Lung (tissue), 12 donors: Measurements from ENCODE around the gene RASGRP3. TPM values are rescaled to one million over a fixed set of nuclear protein-coding genes. Genes with fewer than 3 reads are reported as not detected.

Source experiments
- ATAC-seq: fragments of 200-7000 bp; cut with Tn5 transposase; one replicate; pipeline ENCODE4 v1.9.1; 2020; ENCODE audit warnings: moderate number of reproducible peaks; ENCODE audit not compliant: insufficient read depth, low FRiP score
- DNase-seq, 3 donors: peaks; one replicate each; pipeline ENCODE4 v3.0.0-alpha.2; 2013 to 2017
- H3K27ac ChIP-seq, 2 donors: one replicate each; pipeline ENCODE4 v1.5.1; 2013; ENCODE audit warnings: mild to moderate bottlenecking in 2 of 2, moderate library complexity in 2 of 2, control low read depth in 1 of 2, inconsistent platforms in 1 of 2, low read depth in 1 of 2, low read length in 1 of 2
- H3K27me3 ChIP-seq, 3 donors: one replicate each; pipeline ENCODE4 v1.5.1; 2013; ENCODE audit warnings: low read length in 2 of 3; ENCODE audit not compliant: control insufficient read depth in 3 of 3, insufficient read depth in 3 of 3
- H3K36me3 ChIP-seq, 4 donors: one replicate each; pipeline ENCODE4 v1.5.1; 2013; ENCODE audit warnings: low read length in 4 of 4, mild to moderate bottlenecking in 1 of 4, moderate library complexity in 1 of 4; ENCODE audit not compliant: control insufficient read depth in 4 of 4, insufficient read depth in 4 of 4
- H3K4me1 ChIP-seq, 5 donors: one replicate each; pipeline ENCODE4 v1.5.1; 2013; ENCODE audit warnings: low read length in 5 of 5, mild to moderate bottlenecking in 2 of 5, moderate library complexity in 1 of 5; ENCODE audit not compliant: control insufficient read depth in 5 of 5, insufficient read depth in 5 of 5
- H3K4me3 ChIP-seq: one replicate; pipeline ENCODE4 v1.5.1; 2013; ENCODE audit warnings: mild to moderate bottlenecking, control low read depth, moderate library complexity
- H3K9ac ChIP-seq, 2 donors: one replicate each; pipeline ENCODE4 v1.5.1; 2013; ENCODE audit warnings: low read length in 2 of 2, control low read depth in 1 of 2; ENCODE audit not compliant: insufficient read depth in 1 of 2
- H3K9me3 ChIP-seq, 4 donors: one replicate each; pipeline ENCODE4 v1.5.1; 2013; ENCODE audit warnings: low read length in 3 of 4, mild to moderate bottlenecking in 1 of 4, moderate library complexity in 1 of 4; ENCODE audit not compliant: control insufficient read depth in 4 of 4, insufficient read depth in 3 of 4
- WGBS, 2 donors: extraction: QIAGEN DNeasy Blood & Tissue Kit; methylation state at CpG; one replicate each; pipeline ENCODE4 v1.1.7; 2013; 5-methylcytosine and 5-hydroxymethylcytosine counted together
- polyA plus RNA-seq, 2 donors: library from polyadenylated mRNA; stranded (reverse); fragments of 200-250 nt; gene quantifications; one replicate each; pipeline ENCODE4 v1.2.1, GENCODE V29; 2013
- total RNA-seq, 2 donors: library from RNA; depleted of rRNA in 1 of 2; stranded (reverse); fragments of >200 nt in 1 of 2; gene quantifications; one replicate each; pipeline ENCODE4 v1.2.1, GENCODE V29; 2014 to 2021
- TF ChIP-seq, protein P1 (sequence below): IDR thresholded peaks from 2 replicates; pipeline ENCODE4 v1.5.1; 2012; ENCODE audit warnings: mild to moderate bottlenecking; ENCODE audit errors: control extremely low read depth, extremely low read depth
- donor health status: control.
- donor health status: control.
- donor health status: Bipolar disorder and iron deficiency.
- donor health status: healthy.
- donor health status: DM: yes; HTN: yes; CAD: no.

Gene RASGRP3
- total and polyA plus RNA-seq, 4 donors, result 3.6 to 36.6 (median 10.5) TPM

DNA sequence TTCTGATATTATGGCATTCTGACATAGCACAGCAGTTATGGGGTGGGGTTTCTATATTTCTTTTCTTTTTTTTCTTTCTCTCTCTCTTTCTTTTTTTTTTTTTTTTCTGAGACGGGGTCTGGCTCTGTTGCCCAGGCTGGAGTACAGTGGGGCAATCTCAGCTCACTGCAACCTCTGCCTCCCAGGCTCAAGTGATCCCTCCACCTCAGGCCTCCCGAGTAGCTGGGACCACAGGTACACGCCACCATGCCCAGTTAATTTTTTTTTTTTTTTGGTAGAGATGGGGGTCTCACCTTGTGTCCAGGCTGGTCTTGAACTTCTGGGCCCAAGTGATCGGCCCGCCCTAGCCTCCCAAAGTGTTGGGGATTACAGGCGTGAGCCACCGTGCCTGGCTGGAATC is 130.2 kb downstream of the RASGRP3 start:
- H3K4me1 ChIP-seq, result peaks cover 0 to 5% (median 0%) of the 10 kb centered on the region in 5 donors
- H3K36me3 ChIP-seq, result no peaks in the 10 kb centered on the region
- TF ChIP-seq, protein P1, sequence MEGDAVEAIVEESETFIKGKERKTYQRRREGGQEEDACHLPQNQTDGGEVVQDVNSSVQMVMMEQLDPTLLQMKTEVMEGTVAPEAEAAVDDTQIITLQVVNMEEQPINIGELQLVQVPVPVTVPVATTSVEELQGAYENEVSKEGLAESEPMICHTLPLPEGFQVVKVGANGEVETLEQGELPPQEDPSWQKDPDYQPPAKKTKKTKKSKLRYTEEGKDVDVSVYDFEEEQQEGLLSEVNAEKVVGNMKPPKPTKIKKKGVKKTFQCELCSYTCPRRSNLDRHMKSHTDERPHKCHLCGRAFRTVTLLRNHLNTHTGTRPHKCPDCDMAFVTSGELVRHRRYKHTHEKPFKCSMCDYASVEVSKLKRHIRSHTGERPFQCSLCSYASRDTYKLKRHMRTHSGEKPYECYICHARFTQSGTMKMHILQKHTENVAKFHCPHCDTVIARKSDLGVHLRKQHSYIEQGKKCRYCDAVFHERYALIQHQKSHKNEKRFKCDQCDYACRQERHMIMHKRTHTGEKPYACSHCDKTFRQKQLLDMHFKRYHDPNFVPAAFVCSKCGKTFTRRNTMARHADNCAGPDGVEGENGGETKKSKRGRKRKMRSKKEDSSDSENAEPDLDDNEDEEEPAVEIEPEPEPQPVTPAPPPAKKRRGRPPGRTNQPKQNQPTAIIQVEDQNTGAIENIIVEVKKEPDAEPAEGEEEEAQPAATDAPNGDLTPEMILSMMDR, result no peak
- no peak for ATAC-seq
- H3K9me3 ChIP-seq, result peaks cover 0 to under 1% (median 0%) of the 10 kb centered on the region in 4 donors
- WGBS, 2 donors, result 90 to 95% methylated on average over 6 to 7 of the region's 7 CpGs
- H3K27ac ChIP-seq, result no peak overlapping the region
- DNase-seq, result no peak
- H3K4me3 ChIP-seq, result no peak overlapping the region
- no peak overlapping the region for H3K9ac ChIP-seq
- H3K27me3 ChIP-seq, result no peaks in the 10 kb centered on the region

DNA sequence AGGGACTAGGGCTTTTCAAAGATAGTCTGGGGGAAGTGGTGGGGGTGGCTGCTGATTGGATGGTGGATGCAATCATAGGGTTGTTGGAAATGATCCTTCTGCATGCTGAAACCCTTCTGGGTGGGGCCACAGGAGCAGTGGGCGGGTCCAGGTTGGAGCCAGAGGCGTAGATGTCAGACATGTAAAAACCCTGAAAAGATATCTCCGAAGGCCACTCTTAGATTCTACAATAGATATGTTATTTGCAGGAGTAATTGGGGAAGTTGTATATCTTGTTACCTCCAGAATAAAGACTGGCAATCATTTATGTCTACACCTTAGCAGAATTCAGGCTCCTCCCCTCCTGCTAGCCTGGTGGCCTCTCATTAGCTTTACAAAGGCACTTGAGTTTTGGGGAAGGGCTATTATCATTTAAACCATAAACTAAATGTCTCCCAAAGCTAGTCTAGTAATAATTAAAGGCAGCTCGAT is 130.8 kb downstream of the RASGRP3 start:
- ATAC-seq, result no peak
- TF ChIP-seq, protein P1, result no peak
- Histone ChIP-seq H3K27ac (no peak overlapping the region), H3K4me1 (peaks cover 0 to 5% (median 0%) of the 10 kb centered on the region in 5 donors), H3K4me3 (no peak overlapping the region), H3K9ac (no peak overlapping the region), H3K36me3 (no peaks in the 10 kb centered on the region), H3K9me3 (peaks cover 0 to 2% (median 0%) of the 10 kb centered on the region in 4 donors), H3K27me3 (no peaks in the 10 kb centered on the region)
- WGBS, 2 donors, result 63 to 67% methylated on average over 4 of the region's 4 CpGs
- no peak for DNase-seq

DNA sequence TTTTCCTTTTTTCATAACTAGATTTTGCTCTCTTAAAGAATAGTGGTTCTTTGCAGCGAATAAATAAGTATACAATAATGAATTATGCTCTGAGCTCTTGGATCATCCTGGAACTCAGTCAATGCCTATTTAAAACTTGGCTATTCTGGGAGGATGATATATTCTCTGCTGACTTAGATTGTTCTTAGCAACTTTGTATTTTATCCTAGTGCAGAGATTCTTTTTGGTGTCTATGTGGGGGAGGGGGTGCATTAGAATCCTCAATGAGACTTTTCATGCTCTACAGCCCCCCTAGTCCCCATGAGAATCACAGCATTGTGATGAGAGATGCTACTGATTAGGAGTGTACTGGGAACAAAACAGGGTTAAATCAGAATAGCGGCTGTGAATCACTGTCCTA is 131.5 kb downstream of the RASGRP3 start:
- no peak for DNase-seq
- H3K9me3 ChIP-seq, result peaks cover 0 to 2% (median 0%) of the 10 kb centered on the region in 4 donors
- no peaks in the 10 kb centered on the region for H3K27me3 ChIP-seq
- ATAC-seq, result no peak
- H3K27ac ChIP-seq, result no peak overlapping the region
- TF ChIP-seq, protein P1, result no peak
- peaks cover 0 to 5% (median 0%) of the 10 kb centered on the region in 5 donors for H3K4me1 ChIP-seq
- no peaks in the 10 kb centered on the region for H3K36me3 ChIP-seq
- H3K4me3 ChIP-seq, result no peak overlapping the region
- no peak overlapping the region for H3K9ac ChIP-seq
- 79 to 97% methylated on average over 2 of the region's 2 CpGs for WGBS, 2 donors

DNA sequence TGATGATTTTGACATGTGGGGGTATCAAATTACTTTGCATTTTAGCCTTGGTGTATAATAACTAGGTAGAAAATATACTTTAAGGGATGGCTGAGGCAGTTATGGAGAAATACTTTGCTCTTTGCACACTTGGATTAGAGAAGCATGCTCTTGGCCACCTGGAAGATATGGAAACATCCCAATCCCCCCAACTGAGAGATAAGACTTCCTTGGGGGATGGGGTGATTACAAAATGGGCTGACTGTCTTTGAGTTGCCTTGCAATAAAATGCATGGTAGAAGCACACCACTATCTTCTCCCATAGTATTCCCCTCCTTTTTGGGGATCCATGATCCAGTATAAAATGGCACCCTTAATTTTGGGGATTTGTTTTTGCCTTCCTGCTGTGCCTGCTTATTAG is 137.7 kb downstream of the RASGRP3 start:
- no peak overlapping the region for H3K27ac ChIP-seq
- no peaks in the 10 kb centered on the region for H3K27me3 ChIP-seq
- H3K36me3 ChIP-seq, result no peaks in the 10 kb centered on the region
- H3K9ac ChIP-seq, result no peak overlapping the region
- H3K4me3 ChIP-seq, result no peak overlapping the region
- H3K9me3 ChIP-seq, result peaks cover 0 to 2% (median 1%) of the 10 kb centered on the region in 4 donors
- no peaks in the 10 kb centered on the region for H3K4me1 ChIP-seq
- TF ChIP-seq, protein P1, result no peak
- no peak for ATAC-seq
- no peak for DNase-seq
